Measurements from ENCODE around the gene WDR27. TPM values are rescaled to one million over a fixed set of nuclear protein-coding genes. Genes with fewer than 3 reads are reported as not detected.

WDR27 gene
- total RNA-seq, 2 experiments from 2014 or later: 77.2 to 108 TPM

DNA sequence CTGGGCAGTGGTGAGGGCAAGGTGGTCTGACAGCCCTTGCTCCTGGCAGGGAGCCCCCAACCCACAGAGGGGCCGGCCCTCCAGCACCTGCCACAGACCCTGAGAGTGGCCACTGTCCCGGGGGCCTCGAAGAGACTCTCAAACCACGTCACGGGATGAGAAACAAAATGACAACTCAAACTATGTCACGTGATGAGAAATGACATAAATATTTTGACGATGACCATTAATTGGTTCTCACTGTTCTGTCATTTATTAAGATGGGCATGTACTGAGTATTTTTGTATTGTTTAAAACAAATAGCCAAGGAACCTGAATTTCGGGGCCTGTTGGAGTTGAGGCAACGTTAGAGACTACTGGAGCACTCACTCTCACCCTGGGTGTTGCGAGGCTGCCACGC is 135.5 kb downstream of the WDR27 start:
- intact Hi-C loops (cut with micrococcal nuclease; ENCODE audit: unreplicated experiment): no loop called here
- POLR2A ChIA-PET: no interaction called here

DNA sequence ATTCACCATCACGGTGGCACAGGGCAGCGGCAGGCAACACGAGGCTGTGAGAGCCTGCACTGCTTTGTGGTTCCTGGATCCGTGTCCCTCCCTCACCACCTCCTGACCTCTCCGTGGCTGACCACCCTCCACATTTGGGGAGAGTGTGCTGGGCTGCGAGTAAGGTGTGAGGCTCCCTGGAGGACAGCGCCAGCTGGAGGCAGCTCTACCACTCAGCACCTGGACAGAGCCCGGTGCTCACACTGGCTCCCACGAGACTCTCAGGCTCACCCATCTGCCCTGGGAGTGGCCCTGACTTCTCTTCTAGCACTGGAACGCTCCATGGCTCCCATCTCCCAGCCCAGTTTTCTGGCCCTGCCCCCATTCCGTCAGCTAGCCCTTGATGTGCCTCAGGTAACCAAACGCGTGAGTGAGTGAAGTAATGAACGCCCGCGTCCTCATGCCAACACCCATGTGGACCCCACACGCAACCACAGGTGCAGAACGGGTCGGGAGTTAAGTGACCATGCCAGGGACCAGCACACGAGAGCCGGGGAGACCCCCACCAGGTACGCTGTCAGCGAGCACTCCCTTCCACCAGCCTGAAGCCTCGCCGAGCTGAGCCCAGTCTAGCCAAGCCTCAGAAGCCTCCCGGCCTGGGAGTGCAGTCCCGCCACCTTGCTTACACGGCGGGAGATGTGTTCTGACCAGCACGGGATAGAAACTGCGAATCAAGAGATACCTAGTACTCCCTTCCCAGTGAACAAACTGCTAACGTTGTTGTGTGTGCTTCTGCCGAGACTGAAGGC is 137.2 kb downstream of the WDR27 start:
- H3K4me2 ChIP-seq (ENCODE audit: low read length): no peak overlapping the region
- DNase-seq (ENCODE audit: low spot score): no peak
- H3K9me2 ChIP-seq (ENCODE audit: insufficient read depth, low read length): no peaks in the 10 kb centered on the region
- POLR2A ChIA-PET: interaction anchor here (0.7 kb wide), 1 partner anchor 554 kb away, joined by 3 read pairs; no protein-coding TSS in a partner anchor
- no peaks in the 10 kb centered on the region for H3K9me3 ChIP-seq (ENCODE audit: low read length)
- TF ChIP-seq, protein P1, sequence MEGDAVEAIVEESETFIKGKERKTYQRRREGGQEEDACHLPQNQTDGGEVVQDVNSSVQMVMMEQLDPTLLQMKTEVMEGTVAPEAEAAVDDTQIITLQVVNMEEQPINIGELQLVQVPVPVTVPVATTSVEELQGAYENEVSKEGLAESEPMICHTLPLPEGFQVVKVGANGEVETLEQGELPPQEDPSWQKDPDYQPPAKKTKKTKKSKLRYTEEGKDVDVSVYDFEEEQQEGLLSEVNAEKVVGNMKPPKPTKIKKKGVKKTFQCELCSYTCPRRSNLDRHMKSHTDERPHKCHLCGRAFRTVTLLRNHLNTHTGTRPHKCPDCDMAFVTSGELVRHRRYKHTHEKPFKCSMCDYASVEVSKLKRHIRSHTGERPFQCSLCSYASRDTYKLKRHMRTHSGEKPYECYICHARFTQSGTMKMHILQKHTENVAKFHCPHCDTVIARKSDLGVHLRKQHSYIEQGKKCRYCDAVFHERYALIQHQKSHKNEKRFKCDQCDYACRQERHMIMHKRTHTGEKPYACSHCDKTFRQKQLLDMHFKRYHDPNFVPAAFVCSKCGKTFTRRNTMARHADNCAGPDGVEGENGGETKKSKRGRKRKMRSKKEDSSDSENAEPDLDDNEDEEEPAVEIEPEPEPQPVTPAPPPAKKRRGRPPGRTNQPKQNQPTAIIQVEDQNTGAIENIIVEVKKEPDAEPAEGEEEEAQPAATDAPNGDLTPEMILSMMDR (conservative IDR thresholded peaks at IDR 0.05; ENCODE audit: low read length): no peak
- TF ChIP-seq EZH2phosphoT487 (IDR thresholded peaks at IDR 0.05; ENCODE audit: borderline replicate concordance, low read depth, low read length): no peak
- no peaks in the 10 kb centered on the region for H4K20me1 ChIP-seq (ENCODE audit: insufficient read depth, low read length)
- BruUV-seq (replicated peaks): no TSS peak
- no peaks in the 10 kb centered on the region for H3K36me3 ChIP-seq (ENCODE audit: insufficient read depth, low read length)
- no peaks in the 10 kb centered on the region for H3K79me2 ChIP-seq (ENCODE audit: insufficient read depth, low read depth, low read length)
- no peaks in the 10 kb centered on the region for H3K4me1 ChIP-seq (ENCODE audit: insufficient read depth, low read length, poor library complexity, severe bottlenecking)
- CTCF ChIA-PET (ENCODE audit: unreplicated experiment): no interaction called here
- H2AFZ ChIP-seq (ENCODE audit: low read length): no peak overlapping the region
- intact Hi-C loops (cut with micrococcal nuclease; ENCODE audit: unreplicated experiment): no loop called here
- H3K27ac ChIP-seq (ENCODE audit: low read depth, low read length, poor library complexity, severe bottlenecking): no peak overlapping the region
- H3K4me3 ChIP-seq (ENCODE audit: low read depth, low read length, poor library complexity, severe bottlenecking): no peak overlapping the region

More for the DNA sequence above, 135.5 kb downstream of the WDR27 start:
- DNase-seq (ENCODE audit: low spot score): no peak
- Histone ChIP-seq H3K4me1 (ENCODE audit: insufficient read depth, low read length, poor library complexity, severe bottlenecking) (no peaks in the 10 kb centered on the region), H3K9me2 (ENCODE audit: insufficient read depth, low read length) (no peaks in the 10 kb centered on the region), H3K79me2 (ENCODE audit: insufficient read depth, low read depth, low read length) (no peaks in the 10 kb centered on the region), H2AFZ (ENCODE audit: low read length) (no peak overlapping the region), H4K20me1 (ENCODE audit: insufficient read depth, low read length) (no peaks in the 10 kb centered on the region), H3K9me3 (ENCODE audit: low read length) (no peaks in the 10 kb centered on the region), H3K4me2 (ENCODE audit: low read length) (no peak overlapping the region), H3K4me3 (ENCODE audit: low read depth, low read length, poor library complexity, severe bottlenecking) (no peak overlapping the region), H3K36me3 (ENCODE audit: insufficient read depth, low read length) (no peaks in the 10 kb centered on the region), H3K27ac (ENCODE audit: low read depth, low read length, poor library complexity, severe bottlenecking) (no peak overlapping the region)
- BruUV-seq (replicated peaks): no TSS peak
- TF ChIP-seq EZH2phosphoT487 (IDR thresholded peaks at IDR 0.05; ENCODE audit: borderline replicate concordance, low read depth, low read length): no peak
- TF ChIP-seq, protein P1 (conservative IDR thresholded peaks at IDR 0.05; ENCODE audit: low read length): no peak
- CTCF ChIA-PET (ENCODE audit: unreplicated experiment): no interaction called here

DNA sequence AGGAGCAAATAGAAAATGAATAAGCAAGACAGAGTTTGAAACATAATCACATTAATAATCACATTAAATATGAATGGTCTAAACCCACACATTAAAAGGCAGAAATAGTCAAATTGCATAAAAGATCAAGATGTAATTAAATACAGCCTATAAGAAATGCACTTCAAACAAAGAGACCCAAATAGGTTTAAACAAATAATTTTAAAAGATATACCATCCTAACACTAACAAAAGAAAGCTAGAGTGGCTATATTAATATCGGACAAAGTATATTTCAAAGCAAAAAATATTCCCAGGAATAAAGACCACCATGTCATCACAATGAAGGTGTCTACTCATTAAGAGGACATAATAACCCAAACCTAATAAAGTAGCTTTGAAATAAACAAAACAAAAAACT is 140.2 kb downstream of the WDR27 start:
- TF ChIP-seq, protein P1 (conservative IDR thresholded peaks at IDR 0.05; ENCODE audit: low read length): no peak
- Histone ChIP-seq H3K36me3 (ENCODE audit: insufficient read depth, low read length) (peaks cover 7% of the 10 kb centered on the region; the same call in 1 of the 2 replicates), H3K9me2 (ENCODE audit: insufficient read depth, low read length) (no peaks in the 10 kb centered on the region), H3K9me3 (ENCODE audit: low read length) (no peaks in the 10 kb centered on the region), H3K4me3 (ENCODE audit: low read depth, low read length, poor library complexity, severe bottlenecking) (no peak overlapping the region), H4K20me1 (ENCODE audit: insufficient read depth, low read length) (no peaks in the 10 kb centered on the region), H3K4me1 (ENCODE audit: insufficient read depth, low read length, poor library complexity, severe bottlenecking) (peaks cover 6% of the 10 kb centered on the region), H3K4me2 (ENCODE audit: low read length) (no peak overlapping the region), H3K27ac (ENCODE audit: low read depth, low read length, poor library complexity, severe bottlenecking) (no peak overlapping the region), H2AFZ (ENCODE audit: low read length) (no peak overlapping the region), H3K79me2 (ENCODE audit: insufficient read depth, low read depth, low read length) (no peaks in the 10 kb centered on the region)
- intact Hi-C loops (cut with micrococcal nuclease; ENCODE audit: unreplicated experiment): no loop called here
- ChIA-PET POLR2A (no interaction called here), CTCF (ENCODE audit: unreplicated experiment) (no interaction called here)
- DNase-seq (ENCODE audit: low spot score): no peak
- no TSS peak for BruUV-seq (replicated peaks)
